ENCODE measurements around the gene LRRC32. TPM values are rescaled to one million over a fixed set of nuclear protein-coding genes. Genes with fewer than 3 reads are reported as not detected.

The LRRC32 gene
- total RNA-seq, 6 donors from 2014 or later: 41.3 to 118 (median 60.3) TPM

DNA sequence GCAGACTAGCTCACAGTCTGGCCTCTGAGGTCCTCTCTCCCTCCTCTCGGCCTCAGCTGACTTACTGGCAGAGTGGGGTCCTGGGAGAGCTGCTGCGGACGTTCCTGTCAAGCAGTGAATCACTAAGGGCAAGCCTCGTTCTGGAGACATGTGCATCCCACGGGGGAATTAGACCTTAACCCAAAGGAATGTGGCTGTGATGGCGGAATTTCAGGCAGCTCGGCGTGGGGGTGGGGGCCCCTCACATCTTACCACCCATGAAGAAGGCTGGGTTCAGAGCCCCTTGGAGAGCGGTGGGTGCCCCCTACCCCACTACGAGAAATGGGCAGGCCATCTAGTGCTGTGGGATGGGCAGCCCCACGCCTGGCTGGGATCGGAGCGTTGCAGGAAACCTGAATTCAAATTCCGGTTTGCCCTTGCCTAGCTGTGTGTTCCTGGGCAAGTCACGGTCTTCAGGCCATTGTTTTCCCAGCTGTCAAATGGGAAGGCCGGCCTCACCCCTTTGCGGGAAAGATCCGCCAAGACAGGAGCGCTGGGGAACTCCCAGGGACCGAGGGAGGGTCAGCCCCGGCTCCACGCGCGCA lies 554 bp downstream of the LRRC32 start:
- H3K4me3 ChIP-seq: peak overlapping the region; percentile 53 to 62 (median 60)
- H3K9me3 ChIP-seq: no peaks in the 10 kb centered on the region
- WGBS, 2 donors: 25 to 29% methylated on average over 7 to 15 of the region's 24 CpGs
- ATAC-seq (ENCODE audit: low FRiP score in 2 of 2): peak in 1 of 2 donors; percentile 65
- peaks cover 0 to 8% (median 0%) of the 10 kb centered on the region in 4 donors for H3K36me3 ChIP-seq
- TF ChIP-seq CTCF (IDR thresholded peaks at IDR 0.05) (no peak), POLR2AphosphoS5 (IDR thresholded peaks at IDR 0.05) (peak in 1 of 2 donors; percentile 8)
- no peak for DNase-seq
- peaks cover 27 to 53% (median 42%) of the 10 kb centered on the region in 4 donors for H3K4me1 ChIP-seq
- peak overlapping the region; percentile 82 to 91 (median 86) for H3K27ac ChIP-seq
- H3K27me3 ChIP-seq: peaks cover 0 to 8% (median 4%) of the 10 kb centered on the region in 4 donors

DNA sequence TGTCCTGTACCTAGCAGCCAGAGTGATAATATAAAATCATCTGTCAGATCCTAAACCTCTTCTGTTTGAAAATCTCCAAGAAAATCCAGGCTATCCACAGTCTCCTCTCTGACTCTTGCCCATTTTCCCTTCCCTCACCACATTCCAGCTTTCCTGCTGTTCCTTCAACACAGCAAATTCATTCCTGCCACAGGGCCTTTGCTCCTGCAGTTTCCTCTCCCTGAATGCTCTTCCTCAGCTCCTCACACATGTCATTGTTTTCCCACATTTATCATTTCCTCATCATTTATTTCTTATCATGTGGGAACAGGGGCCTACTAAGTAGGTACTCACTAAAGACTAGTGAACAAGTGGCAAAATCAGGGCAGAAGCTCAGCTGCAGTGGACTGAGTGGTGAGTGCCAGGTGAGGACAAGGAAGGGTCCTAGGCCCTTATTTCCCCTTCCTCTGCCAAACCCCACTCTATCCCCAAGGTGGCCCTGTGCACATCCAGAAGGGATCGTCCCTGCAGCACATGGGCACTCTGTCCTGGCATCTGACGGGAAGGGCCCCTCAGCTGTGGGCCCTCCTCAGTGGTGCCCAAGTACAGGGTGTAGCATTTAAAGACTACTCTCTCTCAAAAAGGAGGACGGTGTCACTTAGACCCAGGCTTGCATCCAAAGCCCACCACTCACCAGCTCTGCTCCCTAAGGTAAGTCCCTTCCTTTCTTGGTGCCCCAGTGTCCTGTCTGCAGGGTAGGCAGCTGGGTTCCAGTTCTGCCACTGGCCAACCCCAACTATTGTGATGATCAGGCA lies 2.0 kb downstream of the LRRC32 start:
- WGBS, 2 donors: 74% methylated on average over 3 of the region's 3 CpGs; no CpG with 5 or more reads in 1 of the 2 donors
- Histone ChIP-seq H3K4me1 (peaks cover 41 to 60% (median 51%) of the 10 kb centered on the region in 4 donors), H3K9me3 (no peaks in the 10 kb centered on the region), H3K27me3 (peaks cover 0 to 8% (median 4%) of the 10 kb centered on the region in 4 donors), H3K27ac (peak overlapping the region; percentile 82 to 91 (median 86)), H3K36me3 (peaks cover 0 to 20% (median 3%) of the 10 kb centered on the region in 4 donors), H3K4me3 (peak overlapping the region; percentile 41 to 62 (median 56))
- TF ChIP-seq POLR2AphosphoS5 (IDR thresholded peaks at IDR 0.05): no peak
- TF ChIP-seq POLR2A (IDR thresholded peaks at IDR 0.05): no peak
- DNase-seq: no peak
- ATAC-seq (ENCODE audit: low FRiP score in 2 of 2): no peak

DNA sequence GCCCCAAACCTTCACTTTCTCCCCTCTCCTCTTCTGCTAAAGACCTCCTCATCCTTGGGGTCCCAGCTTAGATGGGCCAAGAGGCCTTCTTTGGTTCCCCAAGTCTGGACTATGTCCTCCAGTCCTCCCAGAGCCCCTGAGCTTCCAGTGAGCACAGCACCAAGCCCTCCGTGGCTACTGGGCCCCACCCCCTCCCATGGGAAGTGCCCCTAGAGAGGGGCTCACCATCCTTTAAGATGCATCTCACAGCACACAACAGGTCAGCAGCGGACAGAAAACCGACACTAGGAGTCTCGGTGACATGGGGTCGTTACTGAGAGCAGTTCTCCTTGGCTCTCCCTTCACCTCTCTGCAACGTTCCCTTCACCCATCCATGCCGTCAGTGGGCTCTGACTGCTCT lies 2.7 kb downstream of the LRRC32 start:
- H3K36me3 ChIP-seq: peaks cover 0 to 25% (median 3%) of the 10 kb centered on the region in 4 donors
- no peak for DNase-seq
- H3K4me3 ChIP-seq: peak overlapping the region; percentile 41 to 62 (median 56)
- ATAC-seq (ENCODE audit: low FRiP score in 2 of 2): no peak
- WGBS, 2 donors: 79 to 82% methylated on average over 7 of the region's 7 CpGs
- H3K9me3 ChIP-seq: no peaks in the 10 kb centered on the region
- H3K4me1 ChIP-seq: peaks cover 35 to 60% (median 51%) of the 10 kb centered on the region in 4 donors
- peak overlapping the region; percentile 82 to 91 (median 86) for H3K27ac ChIP-seq
- TF ChIP-seq CTCF (IDR thresholded peaks at IDR 0.05) (no peak), POLR2A (IDR thresholded peaks at IDR 0.05) (no peak), EP300 (IDR thresholded peaks at IDR 0.05) (no peak), POLR2AphosphoS5 (IDR thresholded peaks at IDR 0.05) (no peak)
- H3K27me3 ChIP-seq: peaks cover 0 to 8% (median 4%) of the 10 kb centered on the region in 4 donors

DNA sequence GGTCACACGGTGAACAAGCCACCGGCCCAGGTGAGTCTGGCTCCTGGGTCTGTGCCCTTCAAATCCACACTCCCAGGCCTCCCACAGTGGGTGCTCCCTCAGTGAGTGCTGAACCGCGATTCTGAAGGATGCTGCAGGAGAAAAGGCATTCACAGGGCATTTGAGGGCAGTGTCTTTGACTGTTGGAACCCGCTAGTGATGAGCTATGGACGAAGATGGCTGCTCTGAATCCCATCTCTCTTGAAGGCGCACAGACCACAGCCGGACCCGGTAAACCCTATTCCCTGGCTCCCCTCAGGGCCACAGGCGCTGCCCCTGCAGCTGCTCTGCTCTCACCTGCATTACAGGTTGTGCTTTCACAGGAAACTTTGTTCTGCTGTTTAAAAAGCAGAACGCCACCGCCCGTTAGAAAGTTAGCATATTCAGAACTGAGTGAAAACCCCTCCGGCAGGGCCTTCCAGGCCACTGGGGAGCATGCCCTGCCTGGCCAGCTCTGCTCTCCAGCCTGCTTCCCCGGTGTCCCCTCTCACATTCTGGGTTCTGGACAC lies 3.2 kb downstream of the LRRC32 start:
- Histone ChIP-seq H3K36me3 (peaks cover 0 to 25% (median 3%) of the 10 kb centered on the region in 4 donors), H3K4me1 (peaks cover 30 to 55% (median 45%) of the 10 kb centered on the region in 4 donors), H3K4me3 (peak overlapping the region; percentile 41 to 62 (median 56)), H3K27ac (peak overlapping the region; percentile 82 to 91 (median 86)), H3K9me3 (no peaks in the 10 kb centered on the region), H3K27me3 (peaks cover 0 to 8% (median 4%) of the 10 kb centered on the region in 4 donors)
- DNase-seq: no peak
- TF ChIP-seq CTCF (IDR thresholded peaks at IDR 0.05) (no peak), POLR2A (IDR thresholded peaks at IDR 0.05) (no peak), EP300 (IDR thresholded peaks at IDR 0.05) (no peak), POLR2AphosphoS5 (IDR thresholded peaks at IDR 0.05) (no peak)
- 69 to 96% methylated on average over 11 to 13 of the region's 15 CpGs for WGBS, 2 donors
- ATAC-seq (ENCODE audit: low FRiP score in 2 of 2): no peak

- ATAC-seq (ENCODE audit: low FRiP score in 2 of 2) (no peak), DNase-seq (no peak)
- peaks cover 0 to 8% (median 4%) of the 10 kb centered on the region in 4 donors for H3K27me3 ChIP-seq
- H3K4me1 ChIP-seq: peaks cover 25 to 50% (median 41%) of the 10 kb centered on the region in 4 donors
- peaks cover 0 to 29% (median 3%) of the 10 kb centered on the region in 4 donors for H3K36me3 ChIP-seq
- H3K27ac ChIP-seq: peak overlapping the region; percentile 82 to 91 (median 86)
- WGBS, 2 donors: 55 to 82% methylated on average over 5 of the region's 5 CpGs
- no peak for TF ChIP-seq POLR2AphosphoS5 (IDR thresholded peaks at IDR 0.05)
- no peak for TF ChIP-seq POLR2A (IDR thresholded peaks at IDR 0.05)
- TF ChIP-seq EP300 (IDR thresholded peaks at IDR 0.05): no peak
- TF ChIP-seq CTCF (IDR thresholded peaks at IDR 0.05): no peak
- H3K4me3 ChIP-seq: peak overlapping the region; percentile 41 to 62 (median 56)
- no peaks in the 10 kb centered on the region for H3K9me3 ChIP-seq
These were observed 3.7 kb downstream of the LRRC32 start for GRCh38 chr11:76666830-76667229.
